Mucosa of descending colon (tissue), 3 donors: ENCODE results near the gene TMTC2. TPM values are rescaled to one million over a fixed set of nuclear protein-coding genes. Genes with fewer than 3 reads are reported as not detected.

Source experiments
- ATAC-seq: fragments of 200-7000 bp; cut with Tn5 transposase; one replicate; pipeline ENCODE4 v1.9.1; 2020; ENCODE audit warnings: mild to moderate bottlenecking, moderate library complexity
- DNase-seq, 3 donors: peaks; one replicate each; pipeline ENCODE4 v3.0.0-alpha.2; 2020
- H3K36me3 ChIP-seq: fragments of 200-600 bp; one replicate; pipeline ENCODE4 v1.8.0; 2021; ENCODE audit warnings: low read depth, mild to moderate bottlenecking
- H3K4me1 ChIP-seq: fragments of 200-600 bp; one replicate; pipeline ENCODE4 v1.8.0; 2021; ENCODE audit warnings: low read depth, mild to moderate bottlenecking
- H3K4me3 ChIP-seq: fragments of 200-600 bp; one replicate; pipeline ENCODE4 v1.8.0; 2021; ENCODE audit warnings: mild to moderate bottlenecking
- H3K9me3 ChIP-seq: fragments of 200-600 bp; one replicate; pipeline ENCODE4 v1.8.0; 2021; ENCODE audit warnings: mild to moderate bottlenecking
- CTCF ChIP-seq: fragments of 200-600 bp; IDR thresholded peaks from one replicate; pipeline ENCODE4 v1.8.0; 2022; ENCODE audit warnings: antibody characterized with exemption, mild to moderate bottlenecking
- intact Hi-C, 2 donors: fragments of 100-400 bp; cut with DNase I in 1 of 2; cut with micrococcal nuclease in 1 of 2; formaldehyde crosslinking; loops; one replicate each; pipeline versions ENCODE4 v1.11.0 to v1.11.1; 2022; cut with DNase I, micrococcal nuclease
- total RNA-seq, 3 donors: library from RNA; stranded (reverse); fragmentation: NEBNext Ultra II Directional in 2 of 3; extraction: Animal tissue kit (Norgen Biotek cat#: 25700) in 2 of 3; gene quantifications; one replicate each; pipeline versions ENCODE4 v1.2.1 to v1.2.4, GENCODE V29; 2021 to 2023
- donor health status: DM: no; HTN: no; CAD: no; lungs with moderate emphysema.
- donor health status: DM: no; HTN: no; CAD: no.
- donor health status: DM: no; HTN: yes; CAD: no.

TMTC2 gene
- total RNA-seq, 3 donors from 2014 or later, result 13.3 to 40.4 (median 14.6) TPM

GRCh38 chr12:82714427-82714826 is 27.7 kb downstream of the TMTC2 start:
- TF ChIP-seq CTCF, result no peak
- intact Hi-C loops, result no loop called here
- H3K36me3 ChIP-seq, result no peaks in the 10 kb centered on the region
- no peaks in the 10 kb centered on the region for H3K4me1 ChIP-seq
- ATAC-seq, result no peak
- no peaks in the 10 kb centered on the region for H3K9me3 ChIP-seq
- no peak for DNase-seq
- H3K4me3 ChIP-seq, result no peak overlapping the region

- H3K4me1 ChIP-seq, result no peaks in the 10 kb centered on the region
- ATAC-seq (no peak), DNase-seq (no peak)
- H3K9me3 ChIP-seq, result no peaks in the 10 kb centered on the region
- H3K4me3 ChIP-seq, result no peak overlapping the region
- intact Hi-C loops, result no loop called here
- H3K36me3 ChIP-seq, result no peaks in the 10 kb centered on the region
- TF ChIP-seq CTCF, result no peak
These were observed 35.0 kb downstream of the TMTC2 start for GRCh38 chr12:82721726-82722125.

GRCh38 chr12:82723093-82723492 is 36.4 kb downstream of the TMTC2 start:
- Histone ChIP-seq H3K36me3 (no peaks in the 10 kb centered on the region), H3K9me3 (no peaks in the 10 kb centered on the region), H3K4me1 (no peaks in the 10 kb centered on the region), H3K4me3 (no peak overlapping the region)
- no peak for DNase-seq
- no peak for ATAC-seq
- intact Hi-C loops, result no loop called here
- no peak for TF ChIP-seq CTCF

- ATAC-seq, result no peak
These were observed 37.2 kb downstream of the TMTC2 start for GRCh38 chr12:82723891-82724290.

GRCh38 chr12:82725741-82726140 is 39.0 kb downstream of the TMTC2 start:
- no peak for TF ChIP-seq CTCF

More at GRCh38 chr12:82723891-82724290, 37.2 kb downstream of the TMTC2 start:
- no peak overlapping the region for H3K4me3 ChIP-seq
- H3K36me3 ChIP-seq, result no peaks in the 10 kb centered on the region
- intact Hi-C loops, result no loop called here
- TF ChIP-seq CTCF, result no peak
- H3K4me1 ChIP-seq, result no peaks in the 10 kb centered on the region
- no peak for DNase-seq
- peaks cover 3% of the 10 kb centered on the region for H3K9me3 ChIP-seq

GRCh38 chr12:82727886-82728285 is 41.2 kb downstream of the TMTC2 start:
- H3K4me3 ChIP-seq, result no peak overlapping the region
- intact Hi-C loops, result no loop called here
- TF ChIP-seq CTCF, result no peak
- ATAC-seq, result no peak
- H3K4me1 ChIP-seq, result no peaks in the 10 kb centered on the region
- no peaks in the 10 kb centered on the region for H3K36me3 ChIP-seq
- no peak for DNase-seq
- peaks cover 3% of the 10 kb centered on the region for H3K9me3 ChIP-seq

More at GRCh38 chr12:82725741-82726140, 39.0 kb downstream of the TMTC2 start:
- DNase-seq (no peak), ATAC-seq (no peak)
- Histone ChIP-seq H3K4me1 (no peaks in the 10 kb centered on the region), H3K36me3 (no peaks in the 10 kb centered on the region), H3K9me3 (peaks cover 3% of the 10 kb centered on the region), H3K4me3 (no peak overlapping the region)
- intact Hi-C loops, result no loop called here
